ENCODE data around the gene KIRREL3. TPM values are rescaled to one million over a fixed set of nuclear protein-coding genes. Genes with fewer than 3 reads are reported as not detected.

The KIRREL3 gene
- polyA plus RNA-seq, 1 donor (not counting 4 experiments of a cell fraction or from before 2014, with no cell fraction given) = 0.04 TPM

DNA sequence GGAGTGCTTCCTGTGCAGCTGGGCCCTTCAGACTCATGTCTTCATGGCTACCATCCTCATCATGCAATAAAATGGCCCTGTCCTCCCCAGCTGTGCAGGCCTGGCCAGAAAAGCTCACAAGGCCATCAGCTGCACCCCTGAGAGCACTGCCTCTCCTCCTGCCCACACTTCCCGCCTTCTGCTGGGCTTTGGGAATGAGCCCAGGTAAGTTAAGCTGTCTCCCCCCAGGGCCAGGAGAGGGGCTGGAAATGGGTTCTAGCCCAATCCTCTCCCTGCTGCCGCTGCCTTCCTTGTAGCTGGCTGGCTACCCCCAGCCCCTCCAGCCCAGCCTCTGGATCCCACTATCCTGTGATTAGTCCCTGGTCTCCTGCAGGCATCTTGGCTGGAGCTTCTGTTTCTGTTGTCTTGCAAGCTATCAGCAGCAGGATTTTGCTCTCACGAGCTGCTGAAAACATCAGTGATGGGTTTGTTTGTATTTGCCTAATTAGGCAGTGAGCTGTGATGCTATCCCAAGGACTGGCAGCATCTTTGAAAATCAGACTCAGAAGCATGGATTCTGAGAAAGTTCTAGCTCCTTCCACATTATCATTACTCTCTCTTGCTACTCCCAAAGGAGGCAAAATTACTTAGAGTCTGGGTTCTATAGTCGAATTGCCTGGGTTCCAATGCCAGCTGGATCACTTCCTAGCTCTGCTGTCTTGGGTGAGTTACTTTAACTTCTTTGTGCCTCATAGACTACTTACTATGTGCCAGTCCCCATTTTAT lies 476.9 kb downstream of the KIRREL3 start:
- no peak overlapping the region for H3K4me3 ChIP-seq (ENCODE audit: control insufficient read depth in 2 of 3, extremely low read depth in 1 of 3, insufficient read depth in 2 of 3, low read depth in 1 of 3, low read length in 3 of 3)
- no peak overlapping the region for H3K27ac ChIP-seq (ENCODE audit: control insufficient read depth, insufficient read depth, low read length)
- H3K4me2 ChIP-seq (ENCODE audit: control insufficient read depth, extremely low read depth, insufficient read depth, low read depth, low read length) = no peak overlapping the region
- no peak for TF ChIP-seq EZH2 (IDR thresholded peaks at IDR 0.05; ENCODE audit: low read length)
- TF ChIP-seq, protein P1, sequence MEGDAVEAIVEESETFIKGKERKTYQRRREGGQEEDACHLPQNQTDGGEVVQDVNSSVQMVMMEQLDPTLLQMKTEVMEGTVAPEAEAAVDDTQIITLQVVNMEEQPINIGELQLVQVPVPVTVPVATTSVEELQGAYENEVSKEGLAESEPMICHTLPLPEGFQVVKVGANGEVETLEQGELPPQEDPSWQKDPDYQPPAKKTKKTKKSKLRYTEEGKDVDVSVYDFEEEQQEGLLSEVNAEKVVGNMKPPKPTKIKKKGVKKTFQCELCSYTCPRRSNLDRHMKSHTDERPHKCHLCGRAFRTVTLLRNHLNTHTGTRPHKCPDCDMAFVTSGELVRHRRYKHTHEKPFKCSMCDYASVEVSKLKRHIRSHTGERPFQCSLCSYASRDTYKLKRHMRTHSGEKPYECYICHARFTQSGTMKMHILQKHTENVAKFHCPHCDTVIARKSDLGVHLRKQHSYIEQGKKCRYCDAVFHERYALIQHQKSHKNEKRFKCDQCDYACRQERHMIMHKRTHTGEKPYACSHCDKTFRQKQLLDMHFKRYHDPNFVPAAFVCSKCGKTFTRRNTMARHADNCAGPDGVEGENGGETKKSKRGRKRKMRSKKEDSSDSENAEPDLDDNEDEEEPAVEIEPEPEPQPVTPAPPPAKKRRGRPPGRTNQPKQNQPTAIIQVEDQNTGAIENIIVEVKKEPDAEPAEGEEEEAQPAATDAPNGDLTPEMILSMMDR (optimal IDR thresholded peaks at IDR 0.05 in 1 of 3, IDR thresholded peaks at IDR 0.05 in 1 of 3, conservative IDR thresholded peaks at IDR 0.05 in 1 of 3; ENCODE audit: extremely low read depth in 1 of 3, insufficient read depth in 2 of 3, low read length in 3 of 3) = no peak
- dilution Hi-C loops (cut with MboI; ENCODE audit: extremely low pct_ligation_motif_present, low sequenced_read_pairs) = no loop called here
- H3K36me3 ChIP-seq (ENCODE audit: control insufficient read depth in 2 of 2, extremely low read depth in 1 of 2, insufficient read depth in 2 of 2, low read length in 2 of 2) = no peaks in the 10 kb centered on the region
- FAIRE-seq (no peak), DNase-seq (ENCODE audit: low read depth, low spot score) (no peak)
- H4K20me1 ChIP-seq (ENCODE audit: control insufficient read depth, extremely low read depth, insufficient read depth, low read length) = no peaks in the 10 kb centered on the region
- H3K9me1 ChIP-seq (ENCODE audit: control insufficient read depth, extremely low read depth, insufficient read depth, low read length) = no peaks in the 10 kb centered on the region
- H3K4me1 ChIP-seq (ENCODE audit: control insufficient read depth, extremely low read depth, insufficient read depth, low read length) = no peaks in the 10 kb centered on the region
- no peak overlapping the region for H2AFZ ChIP-seq (ENCODE audit: control insufficient read depth, low read length)
- H3K9me3 ChIP-seq (ENCODE audit: control insufficient read depth, low read depth, low read length) = no peaks in the 10 kb centered on the region
- H3K79me2 ChIP-seq (ENCODE audit: control insufficient read depth, insufficient read depth, low read length) = no peaks in the 10 kb centered on the region
- H3K9ac ChIP-seq (ENCODE audit: control insufficient read depth, extremely low read depth, insufficient read depth, low read length) = no peak overlapping the region
- no peaks in the 10 kb centered on the region for H3K27me3 ChIP-seq (ENCODE audit: control insufficient read depth, extremely low read depth, insufficient read depth, low read length)

- no peak overlapping the region for H2AFZ ChIP-seq (ENCODE audit: control insufficient read depth, low read length)
- H3K4me3 ChIP-seq (ENCODE audit: control insufficient read depth in 2 of 3, extremely low read depth in 1 of 3, insufficient read depth in 2 of 3, low read depth in 1 of 3, low read length in 3 of 3) = no peak overlapping the region
- TF ChIP-seq, protein P1 (optimal IDR thresholded peaks at IDR 0.05 in 1 of 3, IDR thresholded peaks at IDR 0.05 in 1 of 3, conservative IDR thresholded peaks at IDR 0.05 in 1 of 3; ENCODE audit: extremely low read depth in 1 of 3, insufficient read depth in 2 of 3, low read length in 3 of 3) = no peak
- no peak for TF ChIP-seq EZH2 (IDR thresholded peaks at IDR 0.05; ENCODE audit: low read length)
- no peak overlapping the region for H3K27ac ChIP-seq (ENCODE audit: control insufficient read depth, insufficient read depth, low read length)
- H3K9me1 ChIP-seq (ENCODE audit: control insufficient read depth, extremely low read depth, insufficient read depth, low read length) = no peaks in the 10 kb centered on the region
- H3K79me2 ChIP-seq (ENCODE audit: control insufficient read depth, insufficient read depth, low read length) = no peaks in the 10 kb centered on the region
- H3K4me1 ChIP-seq (ENCODE audit: control insufficient read depth, extremely low read depth, insufficient read depth, low read length) = no peaks in the 10 kb centered on the region
- DNase-seq (ENCODE audit: low read depth, low spot score) (no peak), FAIRE-seq (no peak)
- H3K36me3 ChIP-seq (ENCODE audit: control insufficient read depth in 2 of 2, extremely low read depth in 1 of 2, insufficient read depth in 2 of 2, low read length in 2 of 2) = no peaks in the 10 kb centered on the region
- H3K4me2 ChIP-seq (ENCODE audit: control insufficient read depth, extremely low read depth, insufficient read depth, low read depth, low read length) = no peak overlapping the region
- H3K9me3 ChIP-seq (ENCODE audit: control insufficient read depth, low read depth, low read length) = no peaks in the 10 kb centered on the region
- dilution Hi-C loops (cut with MboI; ENCODE audit: extremely low pct_ligation_motif_present, low sequenced_read_pairs) = no loop called here
- no peaks in the 10 kb centered on the region for H3K27me3 ChIP-seq (ENCODE audit: control insufficient read depth, extremely low read depth, insufficient read depth, low read length)
- H4K20me1 ChIP-seq (ENCODE audit: control insufficient read depth, extremely low read depth, insufficient read depth, low read length) = no peaks in the 10 kb centered on the region
- H3K9ac ChIP-seq (ENCODE audit: control insufficient read depth, extremely low read depth, insufficient read depth, low read length) = no peak overlapping the region
Measured at GRCh38 chr11:126522606-126523005, 478.0 kb downstream of the KIRREL3 start.
